Measurements from ENCODE around the gene STK36. TPM values are rescaled to one million over a fixed set of nuclear protein-coding genes. Genes with fewer than 3 reads are reported as not detected.

Gene STK36
- total and polyA plus RNA-seq, 10 of the 15 experiments (the other 5 are each of a cell fraction or from before 2014, with no cell fraction given), result 4.0 to 22.8 (median 16.7) TPM

DNA sequence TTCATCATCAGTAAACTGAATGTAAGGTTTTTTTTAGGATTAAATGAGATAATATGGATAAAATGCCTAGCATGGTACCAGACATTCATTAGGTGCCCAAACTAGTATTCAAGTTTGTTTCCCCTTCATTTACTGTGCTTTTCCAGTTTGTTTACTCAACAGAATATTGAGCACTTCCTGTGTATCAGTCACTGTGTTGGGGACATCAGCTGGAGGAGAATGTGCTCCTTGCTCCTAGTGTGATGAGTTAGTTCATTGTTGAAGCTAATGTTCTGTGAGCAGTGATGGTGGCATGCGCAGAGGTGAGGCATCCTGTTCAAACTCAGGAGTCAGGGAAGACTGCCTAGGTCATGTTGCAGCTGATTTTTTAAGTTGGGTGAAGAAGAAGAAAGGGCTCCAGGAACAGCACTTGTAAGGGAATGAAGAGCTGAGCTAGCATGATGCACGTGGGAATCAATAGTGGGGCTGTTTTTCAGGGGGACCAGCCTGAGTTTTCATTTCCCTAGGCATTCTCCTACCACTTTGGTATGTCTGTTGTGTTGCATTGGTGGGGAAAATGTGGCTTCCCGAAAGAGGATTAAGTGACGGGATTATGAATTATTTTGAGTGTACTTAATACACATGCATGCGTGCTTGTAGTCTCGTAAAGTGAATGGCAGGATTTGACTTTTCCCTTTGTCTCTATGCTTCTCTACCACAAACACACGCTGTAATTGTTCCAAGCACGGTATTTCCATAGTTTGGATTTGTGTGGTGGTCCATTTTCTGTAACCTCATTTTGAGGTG, 62.5 kb downstream of the STK36 start (continued):
- TF ChIP-seq FOXM1 (IDR thresholded peaks at IDR 0.05; ENCODE audit: low read depth, low read length), result no peak
- TF ChIP-seq MEF2A (IDR thresholded peaks at IDR 0.05; ENCODE audit: insufficient read depth, low read depth, low read length), result no peak
- TF ChIP-seq NFYA (IDR thresholded peaks at IDR 0.05; ENCODE audit: borderline replicate concordance, low read depth, low read length), result no peak
- TF ChIP-seq MTA2 (IDR thresholded peaks at IDR 0.05; ENCODE audit: low read depth), result no peak
- TF ChIP-seq SMAD1 (IDR thresholded peaks at IDR 0.05; ENCODE audit: low read depth, partially characterized antibody), result no peak
- TF ChIP-seq SUPT20H (IDR thresholded peaks at IDR 0.05; ENCODE audit: borderline replicate concordance, control insufficient read depth, low read depth, low read length), result no peak
- TF ChIP-seq KDM1A (IDR thresholded peaks at IDR 0.05; ENCODE audit: borderline replicate concordance), result no peak
- no peak for TF ChIP-seq RBBP5 (conservative IDR thresholded peaks at IDR 0.05)
- no peak for TF ChIP-seq E2F4 (IDR thresholded peaks at IDR 0.05; ENCODE audit: low read depth, low read length)
- no peak for TF ChIP-seq TCF12 (IDR thresholded peaks at IDR 0.05; ENCODE audit: low read depth, low read length)

DNA sequence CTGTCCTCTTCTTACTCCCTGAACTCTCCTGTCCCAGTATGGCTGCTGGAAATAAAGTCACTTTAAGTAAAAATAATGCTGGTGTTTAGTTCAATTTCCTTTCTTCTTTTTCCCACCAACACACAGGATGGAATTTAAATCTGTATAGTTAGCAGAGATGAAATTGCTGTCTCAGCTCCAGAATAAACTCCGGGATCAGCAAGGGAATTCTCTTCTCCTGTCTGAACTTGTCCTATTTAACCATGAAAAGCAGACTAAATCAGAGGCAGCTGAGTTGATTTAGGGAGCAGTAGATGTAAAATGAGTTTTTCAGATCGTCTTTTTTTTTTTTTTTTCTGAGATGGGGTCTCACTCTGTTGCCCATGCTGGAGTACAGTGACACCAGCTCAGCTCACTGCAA, 64.6 kb downstream of the STK36 start:
- 94% methylated on average over 2 of the region's 2 CpGs for WGBS (ENCODE audit: insufficient coverage, insufficient replicate concordance, low lambda C conversion rate, missing lambda C conversion rate)
- Histone ChIP-seq H3K79me2 (ENCODE audit: control insufficient read depth, insufficient read depth, low read length) (peaks cover 12% of the 10 kb centered on the region), H4K20me1 (ENCODE audit: control insufficient read depth, insufficient read depth) (no peaks in the 10 kb centered on the region), H3K27ac (ENCODE audit: control insufficient read depth, insufficient read depth) (no peak overlapping the region), H2AFZ (ENCODE audit: control insufficient read depth, low read depth, low read length) (no peak overlapping the region), H3K27me3 (replicated peaks in 1 of 2; ENCODE audit: control insufficient read depth in 2 of 2, insufficient read depth in 2 of 2, low read length in 1 of 2) (no peaks in the 10 kb centered on the region), H3K36me3 (ENCODE audit: control insufficient read depth in 2 of 2, insufficient read depth in 2 of 2, low read length in 1 of 2) (peaks cover 8 to 12% of the 10 kb centered on the region in 2 experiments; a peak in 3 of 4 replicates), H3K4me2 (ENCODE audit: control insufficient read depth, insufficient read depth) (no peak overlapping the region), H3K9me3 (replicated peaks; ENCODE audit: control insufficient read depth, insufficient read depth, low read length) (no peaks in the 10 kb centered on the region; the same call in 2 of the 3 replicates), H3K4me1 (ENCODE audit: control insufficient read depth, insufficient read depth, low read length) (peaks cover 12% of the 10 kb centered on the region), H3K9ac (ENCODE audit: control insufficient read depth, insufficient read depth, low read length) (no peak overlapping the region), H3K4me3 (no peak overlapping the region)
- FAIRE-seq (no peak), ATAC-seq (no peak), DNase-seq (ENCODE audit: low read depth, low spot score) (no peak)
- POLR2A ChIA-PET, result no interaction called here
- in situ Hi-C loops (cut with MboI) (no loop called here), intact Hi-C loops (cut with micrococcal nuclease; ENCODE audit: unreplicated experiment) (no loop called here)
- CTCF ChIA-PET, result interaction anchor here (0.7 to 0.9 kb wide), 2 partner anchors 9 to 13 kb away, joined by 3 read pairs; no protein-coding TSS in a partner anchor
- no TSS peak for BruUV-seq (replicated peaks)
- SMC1A ChIA-PET (ENCODE audit: uncharacterized antibody, unreplicated experiment), result no interaction called here
- RAD21 ChIA-PET (ENCODE audit: unreplicated experiment), result no interaction called here
- no peak for TF ChIP-seq NKRF (conservative IDR thresholded peaks at IDR 0.05)
- no peak for TF ChIP-seq SUZ12 (IDR thresholded peaks at IDR 0.05; ENCODE audit: unreplicated experiment)
- no peak for TF ChIP-seq KLF5 (IDR thresholded peaks at IDR 0.05; ENCODE audit: partially characterized antibody)
- TF ChIP-seq, protein P1, sequence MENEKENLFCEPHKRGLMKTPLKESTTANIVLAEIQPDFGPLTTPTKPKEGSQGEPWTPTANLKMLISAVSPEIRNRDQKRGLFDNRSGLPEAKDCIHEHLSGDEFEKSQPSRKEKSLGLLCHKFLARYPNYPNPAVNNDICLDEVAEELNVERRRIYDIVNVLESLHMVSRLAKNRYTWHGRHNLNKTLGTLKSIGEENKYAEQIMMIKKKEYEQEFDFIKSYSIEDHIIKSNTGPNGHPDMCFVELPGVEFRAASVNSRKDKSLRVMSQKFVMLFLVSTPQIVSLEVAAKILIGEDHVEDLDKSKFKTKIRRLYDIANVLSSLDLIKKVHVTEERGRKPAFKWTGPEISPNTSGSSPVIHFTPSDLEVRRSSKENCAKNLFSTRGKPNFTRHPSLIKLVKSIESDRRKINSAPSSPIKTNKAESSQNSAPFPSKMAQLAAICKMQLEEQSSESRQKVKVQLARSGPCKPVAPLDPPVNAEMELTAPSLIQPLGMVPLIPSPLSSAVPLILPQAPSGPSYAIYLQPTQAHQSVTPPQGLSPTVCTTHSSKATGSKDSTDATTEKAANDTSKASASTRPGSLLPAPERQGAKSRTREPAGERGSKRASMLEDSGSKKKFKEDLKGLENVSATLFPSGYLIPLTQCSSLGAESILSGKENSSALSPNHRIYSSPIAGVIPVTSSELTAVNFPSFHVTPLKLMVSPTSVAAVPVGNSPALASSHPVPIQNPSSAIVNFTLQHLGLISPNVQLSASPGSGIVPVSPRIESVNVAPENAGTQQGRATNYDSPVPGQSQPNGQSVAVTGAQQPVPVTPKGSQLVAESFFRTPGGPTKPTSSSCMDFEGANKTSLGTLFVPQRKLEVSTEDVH (IDR thresholded peaks at IDR 0.05; ENCODE audit: low read depth, partially characterized antibody), result no peak
